Loucy (cell line): ENCODE measurements around the gene SLC19A1.

Source experiments
- H2AFZ ChIP-seq: fragments of 200-600 bp; sonication (generic); 2 replicates; pipeline ENCODE4 v1.6.0; 2016; ENCODE audit warnings: antibody characterized with exemption, mild to moderate bottlenecking, low read length, moderate library complexity
- H3F3A ChIP-seq: fragments of 200-600 bp; 2 replicates; pipeline ENCODE4 v1.6.0; 2016; ENCODE audit warnings: antibody characterized with exemption, low read depth, mild to moderate bottlenecking
- H3K27me3 ChIP-seq: fragments of 200-600 bp; sonication (generic); 2 replicates; pipeline ENCODE4 v1.6.1; 2014; ENCODE audit warnings: low read length, mild to moderate bottlenecking; ENCODE audit not compliant: insufficient read depth, poor library complexity, severe bottlenecking
- H3K36me3 ChIP-seq: fragments of 200-600 bp; sonication (generic); 2 replicates; pipeline ENCODE4 v1.6.1; 2016; ENCODE audit warnings: low read length; ENCODE audit not compliant: insufficient read depth
- H3K4me1 ChIP-seq: fragments of 200-600 bp; sonication (generic); 2 replicates; pipeline ENCODE4 v1.5.1; 2014; ENCODE audit warnings: low read length, mild to moderate bottlenecking; ENCODE audit not compliant: insufficient read depth, poor library complexity, severe bottlenecking
- H3K4me2 ChIP-seq: fragments of 200-600 bp; sonication (generic); 2 replicates; pipeline ENCODE4 v1.6.0; 2014; ENCODE audit warnings: antibody characterized with exemption, low read length, low read depth, mild to moderate bottlenecking; ENCODE audit not compliant: poor library complexity, severe bottlenecking
- H3K4me3 ChIP-seq: fragments of 200-600 bp; sonication (generic); 2 replicates; pipeline ENCODE4 v1.5.1; 2014; ENCODE audit warnings: low read length, mild to moderate bottlenecking, mixed read lengths; ENCODE audit not compliant: poor library complexity, severe bottlenecking
- H3K79me2 ChIP-seq: fragments of 200-600 bp; sonication (generic); 2 replicates; pipeline ENCODE4 v1.6.1; 2014; ENCODE audit warnings: low read length; ENCODE audit not compliant: insufficient read depth
- H3K9ac ChIP-seq: fragments of 200-600 bp; sonication (generic); 2 replicates; pipeline ENCODE4 v1.6.0; 2014; ENCODE audit warnings: mild to moderate bottlenecking, low read depth, low read length, moderate library complexity; ENCODE audit not compliant: poor library complexity, severe bottlenecking
- H3K9me2 ChIP-seq: fragments of 200-600 bp; sonication (generic); replicated peaks from 2 replicates; pipeline ENCODE4 v1.6.1; 2016; ENCODE audit warnings: low read depth, low read length, mixed read lengths
- H3K9me3 ChIP-seq: fragments of 200-600 bp; sonication (generic); 2 replicates; pipeline ENCODE4 v1.6.1; 2014; ENCODE audit warnings: mild to moderate bottlenecking, antibody characterized with exemption, low read length, low read depth; ENCODE audit not compliant: insufficient read depth
- H4K20me1 ChIP-seq: fragments of 200-600 bp; sonication (generic); 2 replicates; pipeline ENCODE4 v1.6.0; 2014; ENCODE audit warnings: antibody characterized with exemption, low read length, mild to moderate bottlenecking; ENCODE audit not compliant: insufficient read depth, poor library complexity, severe bottlenecking
- CTCF ChIP-seq: fragments of 200-600 bp; sonication (generic); conservative IDR thresholded peaks from 2 replicates; pipeline ENCODE4 v1.5.1; 2014; ENCODE audit warnings: mild to moderate bottlenecking, antibody characterized with exemption, low read length
- EZH2phosphoT487 ChIP-seq: fragments of 200-600 bp; IDR thresholded peaks from 2 replicates; pipeline ENCODE4 v1.6.1; 2018; ENCODE audit warnings: antibody characterized with exemption, mild to moderate bottlenecking, moderate library complexity, borderline replicate concordance

Gene SLC19A1

GRCh38 chr21:45506836-45507522, 35.3 kb downstream of the SLC19A1 start:
- Histone ChIP-seq H3K27me3 (no peaks in the 10 kb centered on the region), H4K20me1 (no peaks in the 10 kb centered on the region), H3K4me3 (no peak overlapping the region), H3K9ac (no peak overlapping the region), H3K36me3 (no peaks in the 10 kb centered on the region), H2AFZ (no peak overlapping the region), H3K9me2 (no peaks in the 10 kb centered on the region), H3K9me3 (no peaks in the 10 kb centered on the region), H3K4me1 (no peaks in the 10 kb centered on the region), H3K4me2 (no peak overlapping the region), H3K79me2 (no peaks in the 10 kb centered on the region), H3F3A (no peaks in the 10 kb centered on the region)
- TF ChIP-seq CTCF (no peak), EZH2phosphoT487 (no peak)

- Histone ChIP-seq H3K9me2 (no peaks in the 10 kb centered on the region), H2AFZ (no peak overlapping the region), H3K4me1 (no peaks in the 10 kb centered on the region), H3K9ac (no peak overlapping the region), H3K36me3 (no peaks in the 10 kb centered on the region), H3K79me2 (no peaks in the 10 kb centered on the region), H4K20me1 (no peaks in the 10 kb centered on the region), H3K4me2 (no peak overlapping the region), H3K4me3 (no peak overlapping the region), H3K9me3 (no peaks in the 10 kb centered on the region), H3F3A (no peaks in the 10 kb centered on the region), H3K27me3 (no peaks in the 10 kb centered on the region)
- TF ChIP-seq EZH2phosphoT487: no peak
Observed at GRCh38 chr21:45506241-45506817, 35.9 kb downstream of the SLC19A1 start.

- TF ChIP-seq CTCF: no peak
- no peak for TF ChIP-seq EZH2phosphoT487
- no peaks in the 10 kb centered on the region for H3K27me3 ChIP-seq
- no peaks in the 10 kb centered on the region for H3K9me3 ChIP-seq
- H2AFZ ChIP-seq: no peak overlapping the region
- H3F3A ChIP-seq: no peaks in the 10 kb centered on the region
- H3K4me3 ChIP-seq: no peak overlapping the region
- no peaks in the 10 kb centered on the region for H4K20me1 ChIP-seq
- H3K79me2 ChIP-seq: no peaks in the 10 kb centered on the region
- no peaks in the 10 kb centered on the region for H3K9me2 ChIP-seq
- H3K9ac ChIP-seq: no peak overlapping the region
- H3K36me3 ChIP-seq: no peaks in the 10 kb centered on the region
- no peak overlapping the region for H3K4me2 ChIP-seq
- no peaks in the 10 kb centered on the region for H3K4me1 ChIP-seq
Observed at GRCh38 chr21:45505416-45506021, 36.7 kb downstream of the SLC19A1 start.
